Measurements from ENCODE around the gene BMAL1.

DNA sequence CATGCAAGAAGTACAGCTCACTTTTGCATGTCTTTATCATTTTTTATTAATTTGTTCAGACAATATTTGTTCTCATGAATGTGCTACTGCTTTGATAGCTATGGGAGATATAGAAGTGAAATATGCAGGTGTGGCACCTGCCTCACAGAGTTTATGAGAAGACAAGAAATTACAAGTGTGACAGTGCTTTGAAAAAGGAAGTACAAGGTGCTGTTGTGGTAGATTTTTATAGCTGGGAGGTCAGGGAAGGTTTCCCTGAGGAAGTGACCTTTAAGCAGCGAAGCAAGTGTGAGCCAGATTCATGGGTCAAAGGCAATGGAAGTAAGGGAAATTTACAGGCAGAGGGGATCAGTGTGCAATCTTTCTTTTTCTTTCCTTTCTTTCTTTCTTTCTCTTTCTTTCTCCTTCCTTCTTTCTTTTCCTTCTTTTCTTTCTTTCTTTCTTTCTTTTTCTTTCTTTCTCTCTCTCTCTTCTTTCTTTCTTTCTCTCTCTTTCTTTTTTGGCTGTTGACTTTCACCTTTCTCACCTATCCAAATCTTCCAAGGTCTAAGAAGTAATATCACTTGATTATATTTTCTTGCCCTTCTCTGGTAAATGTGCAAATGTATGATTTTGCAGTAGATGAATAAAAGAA is 6.4 kb upstream of the BMAL1 start:
- TF ChIP-seq, protein P1, sequence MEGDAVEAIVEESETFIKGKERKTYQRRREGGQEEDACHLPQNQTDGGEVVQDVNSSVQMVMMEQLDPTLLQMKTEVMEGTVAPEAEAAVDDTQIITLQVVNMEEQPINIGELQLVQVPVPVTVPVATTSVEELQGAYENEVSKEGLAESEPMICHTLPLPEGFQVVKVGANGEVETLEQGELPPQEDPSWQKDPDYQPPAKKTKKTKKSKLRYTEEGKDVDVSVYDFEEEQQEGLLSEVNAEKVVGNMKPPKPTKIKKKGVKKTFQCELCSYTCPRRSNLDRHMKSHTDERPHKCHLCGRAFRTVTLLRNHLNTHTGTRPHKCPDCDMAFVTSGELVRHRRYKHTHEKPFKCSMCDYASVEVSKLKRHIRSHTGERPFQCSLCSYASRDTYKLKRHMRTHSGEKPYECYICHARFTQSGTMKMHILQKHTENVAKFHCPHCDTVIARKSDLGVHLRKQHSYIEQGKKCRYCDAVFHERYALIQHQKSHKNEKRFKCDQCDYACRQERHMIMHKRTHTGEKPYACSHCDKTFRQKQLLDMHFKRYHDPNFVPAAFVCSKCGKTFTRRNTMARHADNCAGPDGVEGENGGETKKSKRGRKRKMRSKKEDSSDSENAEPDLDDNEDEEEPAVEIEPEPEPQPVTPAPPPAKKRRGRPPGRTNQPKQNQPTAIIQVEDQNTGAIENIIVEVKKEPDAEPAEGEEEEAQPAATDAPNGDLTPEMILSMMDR (IDR thresholded peaks at IDR 0.05), result no peak
- TF ChIP-seq POLR2AphosphoS5 (IDR thresholded peaks at IDR 0.05), result no peak

Data from sigmoid colon (tissue), 4 donors.